HepG2 (cell line): ENCODE data around the gene ANTXRL.
"Not testable (repeated sequence)": the region's sequence is repeated elsewhere in the genome, so short reads cannot be mapped to it uniquely, and the experiment has no call there.

ENCODE experiments used
- RAD21 ChIP-seq: fragments of 450-650 bp; formaldehyde crosslinking; IDR thresholded peaks from 2 replicates; pipeline ENCODE4 v1.5.0; 2020; ENCODE audit warnings: mild to moderate bottlenecking
- REST ChIP-seq, 2 experiments: IDR thresholded peaks; 2 replicates each; pipeline ENCODE4 v1.6.1; 2011 to 2012; ENCODE audit warnings: low read length in 2 of 2, borderline replicate concordance in 1 of 2, low read depth in 1 of 2, mild to moderate bottlenecking in 1 of 2, moderate library complexity in 1 of 2
- ZNF431 ChIP-seq: sonication (generic); formaldehyde crosslinking; IDR thresholded peaks from 2 replicates; pipeline ENCODE4 v1.9.0; 2022; ENCODE audit warnings: missing genetic modification reagents, low read depth, mild to moderate bottlenecking, borderline replicate concordance

GRCh38 chr10:46262906-46263560, 23.8 kb upstream of the ANTXRL start:
- TF ChIP-seq RAD21 (CRISPR knock-in tag); REST (IDR thresholded peaks at IDR 0.05; ENCODE audit: borderline replicate concordance in 1 of 2, low read depth in 1 of 2, low read length in 2 of 2); ZNF431 (CRISPR knock-in tag): not testable (repeated sequence)
